NCI-H2107 treated with DMSO at 0.1 percent for 48 hours (cell line): ENCODE results near the gene KLHDC10.
"Not testable (repeated sequence)": the region's sequence is repeated elsewhere in the genome, so short reads cannot be mapped to it uniquely, and the experiment has no call there.

ENCODE experiments used
- DNase-seq: peaks from one replicate; lab custom pipeline; 2025; ENCODE audit not compliant: unreplicated experiment; lab: John Stamatoyannopoulos, UW

Gene KLHDC10

DNA sequence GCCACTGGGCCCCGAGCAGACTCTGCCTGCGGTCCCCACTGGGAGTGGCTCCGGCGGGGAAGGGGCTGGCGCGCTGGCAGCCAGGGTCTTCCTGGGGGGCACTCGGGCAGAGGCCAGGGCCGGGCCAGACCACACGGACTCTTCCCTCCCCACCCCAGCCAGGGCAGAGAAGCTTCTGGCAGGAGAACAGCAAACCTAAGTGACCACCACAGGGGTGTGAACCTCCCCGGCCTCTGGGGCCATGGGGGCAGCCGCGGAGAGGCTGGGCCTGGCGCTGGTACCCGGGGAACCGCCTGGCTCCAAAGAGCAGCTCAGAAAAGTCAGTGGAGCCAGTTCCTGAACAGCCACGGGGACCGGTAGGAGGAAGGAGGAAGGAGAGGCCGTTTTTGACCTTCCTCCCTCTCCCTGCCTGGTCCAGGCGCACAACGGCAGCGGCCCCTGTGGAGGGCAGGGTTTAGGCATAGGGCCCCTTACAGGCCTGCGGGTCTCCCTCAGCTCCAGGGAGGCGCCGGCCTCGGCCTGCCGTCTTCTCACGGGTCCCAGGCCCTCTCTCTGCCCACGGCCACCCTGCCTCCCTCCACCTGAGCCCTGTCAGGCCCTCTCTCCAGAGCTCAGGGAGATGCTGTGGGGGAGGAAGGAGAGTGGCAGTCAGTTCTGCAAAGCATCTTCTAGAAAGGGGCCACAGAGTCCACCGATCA is 83.0 kb downstream of the KLHDC10 start:
- no peak for DNase-seq

DNA sequence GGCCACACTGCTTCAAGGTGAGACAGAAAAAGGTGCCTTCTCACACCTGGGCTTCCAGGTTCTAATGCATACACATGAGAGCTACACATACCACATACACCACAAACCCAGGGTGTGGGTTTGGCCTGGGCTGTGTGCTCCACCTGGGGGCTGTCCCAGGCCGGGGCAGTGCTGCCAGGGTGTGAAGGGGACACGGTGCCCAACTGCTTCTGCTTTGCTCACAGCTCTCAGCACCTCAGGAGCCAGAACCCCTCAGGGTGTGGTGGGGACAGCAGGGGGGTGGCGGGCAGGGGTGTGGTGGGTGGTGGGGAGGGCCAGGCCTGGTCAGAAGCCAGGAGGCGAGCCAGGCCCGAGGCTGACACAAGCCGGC is 83.8 kb downstream of the KLHDC10 start:
- DNase-seq, result peak; percentile 42

DNA sequence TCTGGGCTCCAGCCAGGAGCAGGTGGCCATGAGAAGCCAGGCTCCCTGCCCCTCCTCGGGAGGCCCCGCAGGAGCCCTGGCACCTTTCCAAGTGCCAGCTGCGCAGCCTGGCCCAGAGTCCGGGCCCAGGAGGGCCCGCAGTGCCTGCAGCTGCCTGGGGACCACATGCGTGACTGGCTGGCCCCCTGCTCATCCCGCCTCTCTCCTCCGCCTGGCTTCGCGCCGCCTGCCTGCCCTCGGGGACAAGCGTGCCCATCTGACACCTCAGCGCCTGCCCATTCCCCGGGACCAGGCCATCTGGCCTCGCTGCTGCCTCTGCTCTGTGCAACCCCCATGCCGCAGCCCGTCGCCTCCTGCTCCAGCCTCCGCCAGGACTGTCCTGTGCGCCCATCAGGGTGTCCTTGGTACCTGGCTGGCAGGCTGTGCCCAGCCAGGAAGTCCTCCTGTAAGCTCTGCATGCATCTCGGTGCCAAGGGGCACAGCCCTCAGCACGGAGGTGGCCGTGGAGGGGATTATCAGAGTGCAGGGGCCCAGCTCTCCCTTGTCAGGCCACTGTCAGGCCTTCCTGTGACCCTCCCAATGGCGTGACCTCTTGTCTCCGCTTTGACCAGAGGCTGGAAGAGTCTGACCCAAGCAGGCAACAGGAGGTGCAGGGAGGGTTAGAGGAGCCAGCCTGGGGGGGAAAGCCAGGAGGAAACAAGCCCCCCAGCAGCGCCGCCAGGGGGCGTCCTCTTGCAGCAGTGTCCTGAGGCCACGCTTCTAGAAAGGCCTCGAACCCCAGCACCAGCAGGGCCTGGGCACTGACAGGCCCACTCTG is 84.4 kb downstream of the KLHDC10 start:
- DNase-seq, result peak; percentile 61

DNA sequence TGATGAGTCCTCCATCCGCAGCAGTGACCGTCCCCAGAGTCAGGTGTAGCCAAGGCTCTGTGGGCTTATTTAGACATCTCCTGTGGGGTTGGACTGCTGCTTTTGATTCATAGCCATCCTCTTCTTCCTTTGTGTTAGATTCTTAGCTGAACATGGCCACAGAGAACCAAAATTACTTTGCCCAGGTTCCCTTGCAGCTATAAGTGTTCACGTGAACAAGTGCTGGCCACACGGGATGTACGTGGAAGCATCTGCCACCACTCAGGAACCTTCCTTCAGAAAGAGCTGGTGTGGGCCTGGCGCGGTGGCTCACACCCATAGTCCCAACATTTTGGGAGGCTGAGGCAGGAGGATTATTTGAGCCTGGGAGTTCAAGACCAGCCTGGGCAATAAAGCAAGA is 85.8 kb downstream of the KLHDC10 start:
- DNase-seq, result no peak

DNA sequence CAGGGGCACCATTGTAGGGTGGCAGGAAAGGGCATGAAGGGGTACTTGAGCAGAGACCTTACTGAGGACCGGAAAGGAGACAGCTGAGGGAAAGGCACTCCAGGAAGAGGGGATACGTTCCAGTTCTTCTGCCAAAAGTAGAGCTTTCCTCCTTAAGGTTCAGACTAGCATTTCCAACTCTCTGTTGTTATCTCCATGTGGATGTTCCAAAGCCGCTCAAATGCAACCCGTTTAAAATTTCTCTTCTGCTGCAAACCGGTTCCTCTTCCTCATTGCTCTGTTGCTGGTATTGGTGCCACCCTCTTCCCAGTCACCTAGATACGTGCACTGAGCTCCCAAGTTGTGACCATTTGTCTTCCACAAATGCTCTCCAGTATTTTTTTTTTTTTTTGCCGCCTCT is 87.4 kb downstream of the KLHDC10 start:
- DNase-seq, result no peak

DNA sequence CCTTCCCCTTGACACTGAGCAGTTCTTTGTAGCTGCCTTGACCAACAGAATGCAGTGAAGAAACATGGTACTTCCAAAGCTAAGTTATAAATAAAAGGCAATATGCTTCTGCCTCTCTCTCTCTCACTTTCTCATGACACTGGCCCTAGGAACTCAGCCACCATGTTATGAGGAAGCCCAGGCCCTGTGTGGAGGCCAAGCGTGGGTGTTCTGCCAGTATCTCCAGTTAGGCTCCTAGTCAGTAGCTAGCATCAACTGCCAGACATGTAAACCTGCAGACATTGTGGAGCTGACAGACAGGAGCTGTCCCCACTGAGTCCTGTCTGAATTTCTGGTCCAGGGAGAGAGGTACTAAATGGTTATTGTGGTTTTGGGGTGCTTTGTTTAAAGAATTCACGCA is 89.7 kb downstream of the KLHDC10 start:
- DNase-seq, result no peak

DNA sequence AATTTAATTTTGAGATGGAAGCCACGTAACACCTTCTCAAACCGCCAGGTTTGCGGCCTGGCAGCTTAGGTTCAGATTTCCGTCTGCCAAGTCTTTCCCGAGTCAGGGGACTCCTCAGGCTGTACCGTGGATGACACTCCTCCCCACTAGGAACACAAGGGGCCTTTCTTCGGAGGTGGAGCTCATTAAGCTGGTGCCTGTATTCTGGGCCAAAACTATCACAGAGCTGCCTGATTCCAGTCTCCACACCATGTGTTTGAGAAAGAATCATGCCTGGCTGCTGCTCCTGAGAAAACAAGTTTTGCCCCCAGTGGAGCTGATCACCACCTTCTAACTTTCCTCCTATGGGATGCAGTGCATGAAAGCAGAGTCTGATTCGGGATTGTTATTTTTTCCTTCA is 90.1 kb downstream of the KLHDC10 start:
- DNase-seq, result no peak

DNA sequence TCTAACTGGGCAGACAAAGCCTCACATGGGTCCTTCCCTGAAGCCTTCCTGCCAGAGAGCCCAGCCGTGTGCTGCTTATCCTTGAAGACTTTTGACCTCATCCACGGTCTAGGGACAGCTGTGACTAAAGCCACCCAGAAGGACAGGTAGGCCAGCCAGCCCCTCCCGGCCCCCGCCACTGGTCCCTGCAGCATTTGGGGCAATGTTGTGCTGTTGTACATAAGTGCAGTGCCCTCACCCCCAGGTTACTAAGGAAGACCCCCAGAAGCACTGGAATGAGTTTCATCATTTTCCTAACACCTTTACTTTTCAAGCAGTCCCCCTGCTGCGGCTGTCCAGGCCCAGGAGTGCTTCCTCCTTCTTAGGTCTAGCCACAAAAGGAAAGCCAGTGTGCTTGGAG is 91.9 kb downstream of the KLHDC10 start:
- DNase-seq, result no peak

DNA sequence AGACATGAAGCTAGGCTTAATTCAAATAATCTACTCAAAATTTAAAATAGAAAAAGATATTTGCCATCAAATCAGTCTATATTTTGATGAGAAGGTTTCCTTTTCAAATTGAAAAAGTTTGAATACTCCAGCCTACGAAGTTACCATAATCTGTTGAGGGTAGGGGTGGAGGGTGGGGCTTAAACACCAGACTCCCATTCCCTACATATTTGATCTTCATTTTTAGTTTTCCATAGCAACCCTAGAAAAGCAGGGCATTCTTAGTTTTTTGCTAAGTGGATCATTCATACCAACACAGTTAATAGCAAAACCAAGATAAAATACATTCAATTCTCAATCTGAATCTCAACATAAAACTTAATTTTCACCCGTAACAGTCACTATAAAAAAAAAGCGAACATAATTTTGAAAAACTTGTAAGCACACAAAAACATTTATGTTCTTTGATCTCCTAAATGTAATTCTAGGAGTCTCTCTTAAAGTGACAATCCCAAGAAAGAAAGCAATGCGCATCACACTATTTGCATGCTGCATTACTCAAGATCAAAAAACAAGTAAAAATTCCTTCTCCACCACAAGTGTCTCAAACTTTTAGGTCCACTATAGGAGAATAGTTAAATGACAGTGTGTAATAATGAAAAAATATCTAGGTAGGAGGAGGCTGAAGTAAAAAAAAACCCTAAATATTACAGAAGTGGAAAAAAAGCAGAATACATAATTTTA is 104.1 kb downstream of the KLHDC10 start:
- DNase-seq, result no peak

DNA sequence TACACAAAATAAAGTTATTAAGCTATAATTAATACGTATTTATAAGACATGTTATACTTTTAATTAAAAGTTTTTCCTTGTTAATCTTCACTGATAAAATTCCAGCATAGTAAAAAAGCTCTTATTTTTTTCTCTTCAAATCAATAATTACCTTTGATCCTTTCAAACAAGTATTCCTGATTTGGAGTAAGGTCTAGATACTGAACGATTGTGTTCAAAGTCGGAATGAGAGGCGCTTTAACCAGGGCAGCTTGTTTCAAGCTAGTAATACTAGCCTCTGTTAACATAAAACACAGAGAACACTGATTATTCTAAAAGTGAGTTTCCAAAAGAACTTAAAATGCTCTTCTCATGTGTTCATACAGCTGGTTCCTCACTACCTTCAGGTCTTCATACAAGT is 107.9 kb downstream of the KLHDC10 start:
- DNase-seq, result no peak

DNA sequence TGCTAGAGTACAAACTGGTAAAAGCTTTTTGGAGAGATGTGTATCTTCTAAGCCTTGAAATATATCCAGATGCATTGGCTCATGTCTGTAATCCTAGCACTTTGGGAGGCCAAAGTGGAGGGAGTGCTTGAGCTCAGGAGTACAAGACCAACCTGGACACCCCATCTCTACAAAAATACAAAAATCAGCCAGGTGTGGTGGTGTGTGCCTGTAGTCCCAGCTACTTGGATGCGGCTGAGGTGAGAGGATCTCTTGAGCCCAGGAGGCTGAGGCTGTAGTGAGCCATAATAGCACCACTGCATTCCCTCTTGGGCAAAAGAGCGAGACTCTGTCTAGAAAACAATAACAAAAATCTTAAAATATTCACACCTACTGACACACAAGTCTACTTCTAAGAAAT is 109.3 kb downstream of the KLHDC10 start:
- DNase-seq, result no peak

DNA sequence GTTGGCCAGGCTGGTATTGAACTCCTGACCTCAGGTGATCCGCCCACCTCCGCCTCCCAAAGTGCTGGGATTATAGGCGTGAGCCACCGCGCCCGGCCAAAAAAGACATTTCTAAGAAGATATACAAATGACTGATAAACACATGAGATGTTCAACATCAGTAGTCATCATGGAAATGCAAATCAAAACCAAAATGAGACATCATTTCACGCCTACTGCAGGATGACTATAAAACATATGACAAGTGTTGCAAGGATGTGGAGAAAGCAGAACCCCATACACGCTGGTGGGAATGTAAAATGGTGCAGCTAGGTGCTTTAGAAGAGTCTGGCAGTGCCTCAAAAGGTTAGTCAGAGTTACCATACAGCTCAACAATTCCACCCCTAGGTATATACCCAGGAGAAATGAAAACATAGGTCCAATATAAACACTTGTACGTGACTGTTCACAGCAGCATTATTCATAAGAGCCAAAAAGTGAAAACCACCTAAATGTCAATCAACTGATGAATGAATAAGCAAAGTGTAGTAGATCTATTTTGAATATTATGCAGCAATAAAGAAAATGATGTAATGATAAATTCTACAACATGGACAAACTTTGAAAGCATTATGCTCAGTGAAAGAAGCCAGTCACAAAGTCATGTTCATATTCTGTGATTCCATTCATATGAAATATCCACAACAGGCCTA is 110.4 kb downstream of the KLHDC10 start:
- no peak for DNase-seq

DNA sequence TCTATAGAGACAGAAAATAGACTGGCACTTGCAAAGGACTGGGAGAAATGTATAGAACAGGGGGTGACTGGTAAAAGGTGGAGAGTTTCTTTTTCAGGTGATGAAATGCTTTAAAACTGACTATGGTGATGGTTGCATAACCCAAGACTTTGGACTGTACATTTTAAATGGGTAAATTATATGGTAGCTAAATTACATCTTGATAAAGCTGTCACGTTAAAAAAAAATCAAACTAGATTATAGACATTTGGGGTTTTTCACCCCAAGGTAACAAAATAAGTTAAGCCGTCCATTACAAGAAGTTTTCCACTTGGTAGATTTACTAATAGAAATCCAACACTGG is 110.9 kb downstream of the KLHDC10 start:
- no peak for DNase-seq

DNA sequence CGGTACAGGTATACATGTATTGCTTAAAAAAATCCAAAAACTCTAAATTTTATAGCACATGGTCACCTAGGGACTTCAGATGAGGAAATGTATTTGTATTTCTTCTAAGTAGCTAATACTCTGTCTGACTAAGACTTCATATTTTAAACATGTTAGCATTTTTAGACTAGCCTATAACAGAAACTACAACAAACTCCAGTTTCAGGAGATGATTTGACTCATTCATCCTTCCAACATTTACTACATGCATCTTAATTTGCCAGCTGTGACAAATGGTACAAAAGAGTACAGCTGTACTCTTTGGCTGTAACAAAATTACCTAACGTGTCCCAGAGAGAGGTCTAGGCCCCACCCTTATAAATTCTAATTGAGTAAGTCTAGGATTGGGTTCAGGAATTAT is 112.7 kb downstream of the KLHDC10 start:
- DNase-seq, result no peak

DNA sequence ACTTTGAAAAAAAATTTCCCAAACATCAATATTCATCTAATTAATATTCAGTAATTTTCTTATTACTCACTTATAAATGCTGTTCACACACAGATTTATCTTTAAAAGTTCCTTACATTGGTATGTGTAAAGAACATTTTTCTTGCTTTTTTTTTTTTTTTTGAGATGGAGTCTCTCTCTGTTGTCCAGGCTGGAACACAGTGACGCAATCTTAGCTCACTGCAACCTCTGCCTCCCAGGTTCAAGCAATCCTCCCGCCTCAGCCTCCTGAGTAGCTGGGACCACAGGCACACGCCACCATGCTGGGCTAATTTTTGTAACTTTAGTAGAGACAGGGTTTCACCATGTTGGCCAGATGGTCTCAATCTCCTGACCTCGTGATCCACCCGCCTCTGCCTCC is 114.0 kb downstream of the KLHDC10 start:
- DNase-seq, result not testable (repeated sequence)
